HG03025 (cell line): ENCODE results near the gene GMDS.

Source experiments
- ATAC-seq: cut with Tn5 transposase; IDR thresholded peaks from one replicate; pipeline ENCODE4 v1.9.1; 2021; ENCODE audit warnings: mild to moderate bottlenecking, moderate library complexity; ENCODE audit not compliant: unreplicated experiment, low FRiP score

Gene GMDS

DNA sequence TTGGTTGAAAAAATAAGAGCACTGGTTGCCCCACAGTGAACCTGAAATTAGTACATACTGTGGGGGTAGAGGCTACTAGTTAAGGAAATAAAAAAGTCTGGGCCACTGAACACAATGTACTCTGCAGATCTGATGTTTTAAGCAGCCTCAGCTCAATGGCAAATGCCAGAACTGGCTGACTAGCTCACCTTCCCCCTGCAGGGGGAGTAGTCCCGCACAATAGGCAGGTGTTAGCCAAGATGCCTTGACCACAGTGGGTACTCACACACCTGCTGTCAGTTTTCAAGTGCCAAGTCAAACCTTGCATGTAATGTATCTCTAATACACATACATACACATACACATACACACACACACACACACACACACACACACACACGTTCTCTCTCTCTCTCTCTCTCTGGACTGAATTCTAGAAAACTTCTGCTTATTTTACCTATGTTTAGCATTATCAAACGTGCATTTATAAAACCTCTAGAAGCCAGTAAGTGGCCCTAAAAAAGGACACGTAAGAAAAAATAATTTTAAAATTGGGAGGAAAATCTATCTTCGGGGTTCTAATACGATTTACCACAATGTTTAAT, 36.1 kb downstream of the GMDS start:
- no peak for ATAC-seq

DNA sequence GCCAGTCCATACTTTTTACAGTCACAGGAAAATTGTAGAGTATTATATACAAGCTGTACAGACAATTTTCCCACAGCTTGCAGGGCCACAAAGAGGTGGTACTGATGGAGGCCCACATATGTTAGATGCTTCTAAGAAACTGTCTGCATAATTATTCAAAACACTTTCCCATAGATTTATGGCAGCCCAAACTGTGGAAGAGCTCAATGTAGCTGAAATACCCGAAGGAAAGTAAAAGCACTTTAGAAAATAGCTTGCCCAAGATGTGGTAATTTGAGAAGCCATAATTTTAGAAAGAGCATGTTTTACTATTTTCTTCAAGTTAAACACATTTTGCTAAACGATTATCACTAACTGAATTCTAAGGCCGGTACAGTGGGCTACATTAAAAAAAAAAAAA, 36.9 kb downstream of the GMDS start:
- ATAC-seq: no peak

DNA sequence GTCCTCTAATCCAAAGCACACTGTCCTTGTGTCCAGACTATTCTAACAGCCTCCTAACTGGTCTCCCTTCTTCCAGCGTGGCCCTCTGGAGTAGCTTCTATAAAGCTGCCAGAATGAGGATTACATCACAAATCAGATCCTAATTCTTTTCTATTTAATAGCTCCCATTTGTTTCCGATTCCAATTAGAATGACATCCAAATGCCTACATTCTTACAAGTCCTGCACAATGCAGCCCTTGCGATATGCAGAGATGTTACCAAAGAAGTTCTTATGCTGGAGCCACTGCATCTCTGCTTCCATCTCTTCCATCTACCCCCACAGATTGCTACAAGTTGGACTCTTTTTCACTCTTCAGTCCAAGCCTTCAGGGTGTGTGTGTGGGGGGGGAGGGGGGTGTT, 40.0 kb downstream of the GMDS start:
- no peak for ATAC-seq

GRCh38 chr6:2204272-2204671, 41.1 kb downstream of the GMDS start:
- no peak for ATAC-seq

DNA sequence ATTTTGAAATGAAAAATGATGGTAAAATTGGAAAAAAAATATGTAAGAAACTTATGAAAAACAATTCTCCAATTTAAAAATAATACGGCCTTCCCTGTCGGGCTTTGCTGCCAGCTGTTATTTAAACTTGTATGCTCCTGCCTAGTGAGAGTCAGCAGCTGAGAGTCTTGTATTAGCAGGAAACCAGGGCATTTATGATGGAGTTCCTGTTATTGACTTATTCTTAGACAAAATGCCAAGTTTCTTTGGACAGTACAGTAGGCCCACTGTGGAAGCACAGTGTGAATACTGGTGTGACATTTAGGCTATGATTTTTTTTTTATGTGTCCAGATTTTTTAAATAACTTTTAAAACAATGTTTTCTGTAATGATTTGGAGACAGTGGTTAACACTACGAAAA, 42.1 kb downstream of the GMDS start:
- ATAC-seq: no peak

DNA sequence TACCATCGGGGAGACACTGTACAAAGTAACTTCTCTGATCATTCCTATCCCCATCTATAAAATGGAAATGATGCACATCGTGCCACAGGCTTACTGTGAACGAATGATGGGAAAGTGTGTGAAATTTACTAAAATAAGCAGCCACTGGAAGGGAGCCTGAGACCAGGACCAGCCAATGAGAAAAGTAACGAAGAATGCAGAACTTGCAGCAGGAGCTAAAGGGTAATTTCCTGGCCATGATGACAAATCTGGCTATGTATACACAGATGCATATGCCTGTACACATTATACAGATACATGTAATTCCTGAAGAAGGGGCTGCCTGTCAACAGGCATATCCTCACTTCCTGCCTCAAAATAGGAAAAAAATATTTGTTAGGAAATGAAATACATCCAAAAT, 47.4 kb downstream of the GMDS start:
- ATAC-seq: no peak

- no peak for ATAC-seq
These were observed 48.2 kb downstream of the GMDS start for GRCh38 chr6:2197177-2197671.

- no peak for ATAC-seq
These were observed 49.2 kb downstream of the GMDS start for GRCh38 chr6:2196079-2196679.

DNA sequence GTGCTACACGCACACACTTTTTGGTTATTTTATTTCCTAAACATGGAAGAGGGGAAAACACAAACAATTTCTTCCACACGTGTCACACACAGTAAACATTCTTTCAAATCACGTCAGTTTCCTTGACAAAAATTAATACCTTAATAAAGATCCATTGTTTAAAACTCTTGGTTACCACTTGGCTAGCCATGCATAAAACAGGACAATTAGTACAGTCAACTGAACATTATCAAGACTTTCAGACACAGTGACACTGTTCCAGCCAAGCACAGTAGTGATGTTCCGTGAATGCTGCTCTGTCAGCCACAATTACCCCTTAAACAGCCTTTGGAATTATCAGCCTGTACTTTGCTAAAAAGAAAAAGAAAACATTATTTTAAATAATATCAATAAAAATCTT, 50.8 kb downstream of the GMDS start:
- ATAC-seq: no peak

- ATAC-seq: no peak
These were observed 51.5 kb downstream of the GMDS start for GRCh38 chr6:2193931-2194330.

- ATAC-seq: no peak
These were observed 52.4 kb downstream of the GMDS start for GRCh38 chr6:2192976-2193375.

GRCh38 chr6:2191390-2191740, 54.0 kb downstream of the GMDS start:
- no peak for ATAC-seq

DNA sequence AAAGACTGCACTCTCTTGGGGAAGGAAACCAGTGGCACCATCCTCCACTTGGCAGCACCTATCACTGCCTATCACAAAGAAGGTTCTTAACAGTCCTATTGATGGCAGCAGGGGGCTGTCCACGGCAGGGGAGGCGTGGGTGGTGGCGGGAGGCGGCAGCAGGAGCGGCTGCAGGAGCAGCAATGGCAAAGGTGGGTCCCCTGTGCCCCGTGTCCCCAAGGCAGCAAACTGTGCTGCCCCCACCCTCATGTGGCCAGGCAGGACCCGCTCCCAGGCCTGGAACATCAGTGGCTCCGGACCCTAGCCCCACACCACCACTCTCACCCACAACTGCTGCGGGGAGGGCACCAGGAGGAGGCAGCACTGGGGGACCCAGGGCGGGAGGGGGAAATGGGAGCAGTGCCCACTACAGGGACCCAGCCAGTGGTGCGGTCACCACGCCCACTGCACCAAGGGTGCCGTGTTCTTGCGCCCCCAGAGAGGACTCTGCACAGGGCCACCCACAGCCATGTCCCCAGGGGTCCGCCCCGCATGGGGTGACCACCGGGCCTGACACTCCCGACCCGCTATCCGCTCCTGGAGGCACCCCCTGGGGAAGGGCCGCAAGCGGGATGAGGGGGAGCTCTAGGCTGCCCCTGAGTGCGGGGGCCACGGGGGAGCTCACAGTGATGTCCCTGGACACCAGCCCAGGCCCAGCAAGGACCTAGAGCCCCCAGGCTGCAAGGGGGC, 54.6 kb downstream of the GMDS start:
- no peak for ATAC-seq

DNA sequence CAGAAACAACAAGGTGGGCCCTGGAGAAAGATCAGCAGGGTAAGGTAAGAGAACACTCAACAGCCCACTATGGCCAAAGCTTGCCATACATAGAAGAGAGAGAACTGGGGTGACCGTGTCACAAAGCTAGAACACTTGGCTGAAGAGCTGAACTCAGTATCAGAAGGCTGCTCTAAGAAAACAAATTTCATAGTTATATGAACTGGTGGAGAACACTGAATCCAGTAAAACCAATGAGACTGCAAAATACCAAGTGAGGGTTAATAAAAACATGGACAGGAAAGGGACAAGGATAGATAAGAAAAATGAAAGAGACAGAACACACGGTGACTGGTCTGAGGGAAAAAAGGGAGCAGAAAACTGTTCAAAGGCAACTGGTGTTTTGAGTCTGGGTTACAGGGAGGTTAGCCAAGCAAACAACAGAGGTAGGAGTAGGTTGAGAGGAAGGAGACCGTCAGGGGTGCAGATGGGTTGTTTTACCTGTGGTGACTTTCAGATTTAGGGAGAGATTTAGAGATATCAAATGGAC, 56.5 kb downstream of the GMDS start:
- ATAC-seq: no peak

DNA sequence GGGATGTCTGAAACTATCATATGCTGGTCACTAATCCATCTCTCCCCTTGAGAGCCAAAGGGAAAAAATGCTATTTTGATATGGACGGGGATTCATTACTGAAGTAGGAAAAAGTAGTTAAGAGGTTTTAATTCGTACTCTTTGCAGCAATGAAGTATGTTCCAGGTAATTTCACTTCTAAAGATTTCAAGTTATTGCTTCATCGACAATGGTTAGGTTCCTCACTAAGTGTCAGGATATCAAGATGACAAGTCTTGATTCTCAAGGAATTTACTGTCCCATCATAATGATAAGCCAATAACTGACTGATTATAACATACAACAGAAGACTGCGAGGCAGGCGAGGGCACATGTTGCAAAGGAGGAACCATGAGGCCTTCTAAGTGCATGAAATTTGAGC, 57.0 kb downstream of the GMDS start:
- ATAC-seq: no peak

DNA sequence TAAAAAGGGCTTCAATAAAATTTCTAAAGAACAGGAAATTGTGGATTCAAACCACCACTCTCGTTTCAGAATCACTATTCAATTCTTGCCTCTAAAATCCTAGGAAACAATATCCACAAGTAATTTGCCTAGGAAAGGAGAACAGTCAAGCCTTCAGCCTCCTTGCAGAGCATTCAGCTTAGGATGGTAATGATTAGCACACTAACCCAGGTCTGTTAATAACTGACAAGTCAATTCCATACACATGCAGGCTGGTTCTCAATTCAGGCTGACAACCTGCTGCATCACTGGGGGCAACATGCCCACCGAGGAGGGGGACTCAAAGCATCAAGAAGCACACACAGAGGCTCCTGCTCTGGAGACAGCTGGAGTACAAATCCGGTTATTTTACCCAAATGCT, 57.6 kb downstream of the GMDS start:
- ATAC-seq: no peak

DNA sequence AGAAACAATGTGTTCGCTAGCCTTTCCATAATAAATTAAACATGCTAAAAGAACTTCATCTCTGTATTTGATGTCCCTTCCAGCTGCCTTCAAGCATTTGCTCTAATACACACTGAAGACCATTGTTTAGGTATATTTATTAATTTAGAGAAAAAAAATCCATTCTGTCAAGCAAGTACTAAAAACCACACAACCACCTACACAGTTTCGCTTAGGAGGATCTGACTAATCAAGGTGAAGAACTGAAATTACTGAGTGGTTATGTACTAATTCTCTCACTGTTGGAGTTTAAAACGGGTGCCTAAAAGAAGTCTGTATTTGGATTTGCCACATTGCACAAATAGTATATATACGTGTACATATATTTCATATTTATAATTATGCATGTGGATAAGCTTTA, 58.9 kb downstream of the GMDS start:
- peak; percentile 55 for ATAC-seq

DNA sequence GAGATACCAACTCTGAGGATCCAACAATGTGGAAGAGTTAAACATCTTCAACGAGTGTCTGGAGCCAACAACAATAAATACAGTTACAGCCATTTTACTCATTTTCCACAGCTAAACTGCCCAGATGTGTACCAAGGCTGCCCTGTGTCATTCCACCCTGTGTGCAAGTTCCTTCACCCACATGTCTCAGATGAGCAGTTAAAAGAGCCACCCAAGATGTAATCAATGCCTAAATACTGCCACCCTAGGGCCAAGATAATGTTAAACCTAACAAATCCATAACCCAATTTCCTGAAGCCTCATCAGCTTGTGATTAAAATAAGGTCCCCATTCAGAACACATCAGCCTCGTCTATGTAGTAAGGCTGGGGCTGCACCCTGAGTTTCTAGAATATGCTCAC, 59.9 kb downstream of the GMDS start:
- no peak for ATAC-seq

- no peak for ATAC-seq
These were observed 60.5 kb downstream of the GMDS start for GRCh38 chr6:2184700-2185455.

- ATAC-seq: no peak
These were observed 61.7 kb downstream of the GMDS start for GRCh38 chr6:2183752-2184151.

DNA sequence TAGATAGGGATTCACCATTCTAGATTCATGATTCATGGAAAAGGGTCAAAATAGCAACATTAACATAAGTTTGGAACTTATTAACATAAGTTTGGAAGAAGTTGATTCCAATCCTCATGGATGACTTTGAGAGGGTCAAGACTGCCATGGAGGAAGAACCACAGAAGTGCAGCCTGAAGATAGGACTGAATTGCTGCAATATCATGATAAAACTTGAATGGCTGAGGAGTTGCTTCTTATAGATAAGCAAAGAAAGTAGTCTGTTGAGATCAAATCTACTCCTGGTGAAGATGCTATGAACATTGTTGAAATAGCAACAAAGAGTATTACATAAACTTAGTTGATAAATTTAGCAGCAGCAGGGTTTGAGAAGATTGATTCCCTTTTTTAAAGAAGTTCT, 62.2 kb downstream of the GMDS start:
- no peak for ATAC-seq
